Esophagus squamous epithelium (tissue), 4 donors: ENCODE measurements around the gene SS18.

Experiments
- POLR2A ChIP-seq, 4 donors: fragments of 450-650 bp; IDR thresholded peaks; one replicate each; pipeline ENCODE4 v1.6.1; 2017; ENCODE audit warnings: antibody characterized with exemption in 4 of 4, mild to moderate bottlenecking in 4 of 4, moderate library complexity in 3 of 4
- TF ChIP-seq, protein P1 (sequence below), 6 experiments: fragments of 450-650 bp in 4 of 6; fragments of 200-600 bp in 2 of 6; sonication (generic) in 2 of 6; IDR thresholded peaks; one replicate each; pipeline ENCODE4 v1.5.1; 2016 to 2019; ENCODE audit warnings: antibody characterized with exemption in 6 of 6, mild to moderate bottlenecking in 4 of 6, moderate library complexity in 4 of 6

DNA sequence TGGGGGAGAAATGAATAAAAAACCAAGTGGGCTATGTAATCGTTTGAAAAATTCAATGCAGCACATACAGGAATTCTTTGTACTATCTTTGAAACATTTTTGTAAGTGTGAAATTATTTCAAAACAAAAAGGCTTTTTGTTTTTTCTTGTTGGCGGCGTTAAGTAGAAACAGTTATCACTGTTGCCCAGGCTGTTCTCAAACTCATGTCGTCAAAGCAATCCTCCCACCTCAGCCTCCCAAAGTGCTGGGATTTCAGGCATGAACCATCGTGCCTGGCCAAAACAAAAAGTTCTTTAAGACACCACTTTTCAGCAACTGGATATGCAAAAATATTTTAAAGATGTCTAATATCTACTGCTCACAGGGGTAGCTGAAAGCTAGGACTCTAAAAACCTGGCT is 5.4 kb downstream of the SS18 start:
- TF ChIP-seq, protein P1, sequence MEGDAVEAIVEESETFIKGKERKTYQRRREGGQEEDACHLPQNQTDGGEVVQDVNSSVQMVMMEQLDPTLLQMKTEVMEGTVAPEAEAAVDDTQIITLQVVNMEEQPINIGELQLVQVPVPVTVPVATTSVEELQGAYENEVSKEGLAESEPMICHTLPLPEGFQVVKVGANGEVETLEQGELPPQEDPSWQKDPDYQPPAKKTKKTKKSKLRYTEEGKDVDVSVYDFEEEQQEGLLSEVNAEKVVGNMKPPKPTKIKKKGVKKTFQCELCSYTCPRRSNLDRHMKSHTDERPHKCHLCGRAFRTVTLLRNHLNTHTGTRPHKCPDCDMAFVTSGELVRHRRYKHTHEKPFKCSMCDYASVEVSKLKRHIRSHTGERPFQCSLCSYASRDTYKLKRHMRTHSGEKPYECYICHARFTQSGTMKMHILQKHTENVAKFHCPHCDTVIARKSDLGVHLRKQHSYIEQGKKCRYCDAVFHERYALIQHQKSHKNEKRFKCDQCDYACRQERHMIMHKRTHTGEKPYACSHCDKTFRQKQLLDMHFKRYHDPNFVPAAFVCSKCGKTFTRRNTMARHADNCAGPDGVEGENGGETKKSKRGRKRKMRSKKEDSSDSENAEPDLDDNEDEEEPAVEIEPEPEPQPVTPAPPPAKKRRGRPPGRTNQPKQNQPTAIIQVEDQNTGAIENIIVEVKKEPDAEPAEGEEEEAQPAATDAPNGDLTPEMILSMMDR (IDR thresholded peaks at IDR 0.05) = no peak
- no peak for TF ChIP-seq POLR2A (IDR thresholded peaks at IDR 0.05)
